ENCODE measurements around the gene PAIP2. TPM values are rescaled to one million over a fixed set of nuclear protein-coding genes. Genes with fewer than 3 reads are reported as not detected.
"Not testable (repeated sequence)": the region's sequence is repeated elsewhere in the genome, so short reads cannot be mapped to it uniquely, and the experiment has no call there.

PAIP2 gene
- total and polyA plus RNA-seq, 7 experiments from 2014 or later, result 88.8 to 417 (median 119) TPM

- Histone ChIP-seq H3K36me3 (ENCODE audit: control insufficient read depth in 2 of 3, insufficient read depth in 3 of 3, low read length in 3 of 3) (peaks cover 0 to 4% (median 0%) of the 10 kb centered on the region in 3 experiments), H3K9me3 (ENCODE audit: control insufficient read depth in 2 of 3, low read length in 3 of 3) (no peaks in the 10 kb centered on the region), H3K4me3 (ENCODE audit: low read length) (no peak overlapping the region), H3K4me1 (ENCODE audit: control insufficient read depth in 2 of 2, insufficient read depth in 2 of 2, low read length in 2 of 2) (peaks cover 74 to 86% of the 10 kb centered on the region in 2 donors), H3K27me3 (ENCODE audit: control insufficient read depth in 2 of 2, insufficient read depth in 2 of 2, low read length in 2 of 2) (no peaks in the 10 kb centered on the region), H3K27ac (ENCODE audit: low read depth, low read length) (no peak overlapping the region)
- Mint-ChIP-seq H3K27ac (peak overlapping the region in 7 of 9 donors; percentile 3 to 57 (median 31)), H3K9me3 (peaks cover 0 to 3% (median 0%) of the 10 kb centered on the region in 11 donors), H3K4me3 (peak overlapping the region; percentile 4 to 93 (median 58)), H3K4me1 (peaks cover 53 to 97% (median 85%) of the 10 kb centered on the region in 7 donors), H3K36me3 (peaks cover 0 to 14% (median 3%) of the 10 kb centered on the region in 5 donors), H3K27me3 (no peaks in the 10 kb centered on the region)
- ChIA-PET POLR2A (interaction anchor here (0.8 to 6.9 kb wide), 2 partner anchors 13 to 15 kb away, joined by 4 to 67 read pairs; partner anchors contain the start of gene MATR3), CTCF (interaction anchor here (0.6 kb wide), 1 partner anchor 94 kb away, joined by 3 read pairs; no protein-coding TSS in a partner anchor)
- DNase-seq (no peak), ATAC-seq (no peak)
- intact Hi-C loops (cut with micrococcal nuclease), result loop anchor here in 1 of 2 donors (2.0 kb wide), 1 partner anchor 14 kb away; no protein-coding TSS in a partner anchor
Observed at GRCh38 chr5:139308797-139309196, 32.9 kb upstream of the PAIP2 start.

- H3K4me3 ChIP-seq (ENCODE audit: low read length); H3K9me3 Mint-ChIP-seq; H3K27me3 ChIP-seq (ENCODE audit: control insufficient read depth in 2 of 2, insufficient read depth in 2 of 2, low read length in 2 of 2); H3K27me3 Mint-ChIP-seq; CTCF ChIA-PET; H3K27ac ChIP-seq (ENCODE audit: low read depth, low read length); H3K9me3 ChIP-seq (ENCODE audit: control insufficient read depth in 2 of 3, low read length in 3 of 3); DNase-seq; ATAC-seq; H3K36me3 ChIP-seq (ENCODE audit: control insufficient read depth in 2 of 3, insufficient read depth in 3 of 3, low read length in 3 of 3): not testable (repeated sequence)
- H3K4me1 Mint-ChIP-seq, result peaks cover 53 to 94% (median 81%) of the 10 kb centered on the region in 7 donors
- peaks cover 0 to 22% (median 7%) of the 10 kb centered on the region in 5 donors for H3K36me3 Mint-ChIP-seq
- POLR2A ChIA-PET, result interaction anchor here (1.4 to 1.9 kb wide), 3 partner anchors 13 to 31 kb away, joined by 3 to 6 read pairs (median 3); partner anchors contain the start of gene PAIP2
- H3K4me1 ChIP-seq (ENCODE audit: control insufficient read depth in 2 of 2, insufficient read depth in 2 of 2, low read length in 2 of 2), result peaks cover 67 to 74% of the 10 kb centered on the region in 2 donors
- peak overlapping the region in 4 of 9 donors; percentile 9 to 87 (median 19) for H3K27ac Mint-ChIP-seq
- intact Hi-C loops (cut with micrococcal nuclease), result loop anchor here in 1 of 2 donors (1.0 kb wide), 2 partner anchors 8 to 13 kb away; no protein-coding TSS in a partner anchor
- H3K4me3 Mint-ChIP-seq, result peak overlapping the region in 9 of 10 donors; percentile 26 to 93 (median 33)
Observed at GRCh38 chr5:139310715-139311186, 30.9 kb upstream of the PAIP2 start.

GRCh38 chr5:139312075-139312474 lies 29.6 kb upstream of the PAIP2 start:
- Histone ChIP-seq H3K4me3 (ENCODE audit: low read length) (no peak overlapping the region), H3K27ac (ENCODE audit: low read depth, low read length) (no peak overlapping the region), H3K4me1 (ENCODE audit: control insufficient read depth in 2 of 2, insufficient read depth in 2 of 2, low read length in 2 of 2) (peaks cover 57 to 62% of the 10 kb centered on the region in 2 donors), H3K36me3 (ENCODE audit: control insufficient read depth in 2 of 3, insufficient read depth in 3 of 3, low read length in 3 of 3) (peaks cover 10 to 13% (median 13%) of the 10 kb centered on the region in 3 experiments), H3K9me3 (ENCODE audit: control insufficient read depth in 2 of 3, low read length in 3 of 3) (no peaks in the 10 kb centered on the region), H3K27me3 (ENCODE audit: control insufficient read depth in 2 of 2, insufficient read depth in 2 of 2, low read length in 2 of 2) (no peaks in the 10 kb centered on the region)
- H3K4me1 Mint-ChIP-seq, result peaks cover 43 to 82% (median 70%) of the 10 kb centered on the region in 7 donors
- ChIA-PET POLR2A (interaction anchor here (1.4 to 1.9 kb wide), 2 partner anchors 8 to 29 kb away, joined by 3 to 6 read pairs; partner anchors contain the start of gene PAIP2), CTCF (interaction anchor here (0.6 kb wide), 1 partner anchor 17 kb away, joined by 3 read pairs; no protein-coding TSS in a partner anchor)
- peaks cover 0 to 27% (median 7%) of the 10 kb centered on the region in 5 donors for H3K36me3 Mint-ChIP-seq
- ATAC-seq, result no peak
- H3K9me3 Mint-ChIP-seq, result peaks cover 0 to 3% (median 0%) of the 10 kb centered on the region in 11 donors
- H3K4me3 Mint-ChIP-seq, result peak overlapping the region in 3 of 10 donors; percentile 27 to 53 (median 43)
- no peaks in the 10 kb centered on the region for H3K27me3 Mint-ChIP-seq
- peak overlapping the region in 2 of 9 donors; percentile 12 to 25 for H3K27ac Mint-ChIP-seq
- intact Hi-C loops (cut with micrococcal nuclease), result no loop called here
- no peak for DNase-seq

GRCh38 chr5:139314276-139314675 lies 27.4 kb upstream of the PAIP2 start:
- Mint-ChIP-seq H3K27me3 (no peaks in the 10 kb centered on the region), H3K9me3 (no peaks in the 10 kb centered on the region), H3K4me1 (peaks cover 23 to 60% (median 48%) of the 10 kb centered on the region in 7 donors), H3K27ac (peak overlapping the region in 2 of 9 donors; percentile 32 to 53), H3K4me3 (peak overlapping the region in 4 of 10 donors; percentile 2 to 57 (median 25)), H3K36me3 (peaks cover 0 to 18% (median 0%) of the 10 kb centered on the region in 5 donors)
- ChIA-PET POLR2A (no interaction called here), CTCF (interaction anchor here (0.5 kb wide), 1 partner anchor 46 kb away, joined by 3 read pairs; no protein-coding TSS in a partner anchor)
- intact Hi-C loops (cut with micrococcal nuclease), result loop anchor here in 1 of 2 donors (1.0 to 2.0 kb wide), 2 partner anchors 9 to 15 kb away; no protein-coding TSS in a partner anchor
- no peak overlapping the region for H3K27ac ChIP-seq (ENCODE audit: low read depth, low read length)
- no peak overlapping the region for H3K4me3 ChIP-seq (ENCODE audit: low read length)
- no peak for DNase-seq
- peaks cover 16 to 35% (median 23%) of the 10 kb centered on the region in 3 experiments for H3K36me3 ChIP-seq (ENCODE audit: control insufficient read depth in 2 of 3, insufficient read depth in 3 of 3, low read length in 3 of 3)
- peaks cover 40% of the 10 kb centered on the region in 2 donors for H3K4me1 ChIP-seq (ENCODE audit: control insufficient read depth in 2 of 2, insufficient read depth in 2 of 2, low read length in 2 of 2)
- no peak for ATAC-seq
- no peaks in the 10 kb centered on the region for H3K9me3 ChIP-seq (ENCODE audit: control insufficient read depth in 2 of 3, low read length in 3 of 3)
- H3K27me3 ChIP-seq (ENCODE audit: control insufficient read depth in 2 of 2, insufficient read depth in 2 of 2, low read length in 2 of 2), result no peaks in the 10 kb centered on the region

GRCh38 chr5:139315056-139315615 lies 26.5 kb upstream of the PAIP2 start:
- Histone ChIP-seq H3K4me1 (ENCODE audit: control insufficient read depth in 2 of 2, insufficient read depth in 2 of 2, low read length in 2 of 2) (peaks cover 32 to 33% of the 10 kb centered on the region in 2 donors), H3K36me3 (ENCODE audit: control insufficient read depth in 2 of 3, insufficient read depth in 3 of 3, low read length in 3 of 3) (peaks cover 16 to 42% (median 23%) of the 10 kb centered on the region in 3 experiments), H3K27ac (ENCODE audit: low read depth, low read length) (no peak overlapping the region), H3K27me3 (ENCODE audit: control insufficient read depth in 2 of 2, insufficient read depth in 2 of 2, low read length in 2 of 2) (no peaks in the 10 kb centered on the region), H3K9me3 (ENCODE audit: control insufficient read depth in 2 of 3, low read length in 3 of 3) (no peaks in the 10 kb centered on the region), H3K4me3 (ENCODE audit: low read length) (no peak overlapping the region)
- ChIA-PET POLR2A (interaction anchor here (0.7 to 1.0 kb wide), 2 partner anchors 11 to 790 kb away, joined by 3 read pairs; no protein-coding TSS in a partner anchor), CTCF (no interaction called here)
- H3K36me3 Mint-ChIP-seq, result peaks cover 0 to 18% (median under 1%) of the 10 kb centered on the region in 5 donors
- DNase-seq, result no peak
- no peak for ATAC-seq
- H3K4me1 Mint-ChIP-seq, result peaks cover 19 to 51% (median 40%) of the 10 kb centered on the region in 7 donors
- intact Hi-C loops (cut with micrococcal nuclease), result loop anchor here in 1 of 2 donors (2.0 kb wide), 1 partner anchor 14 kb away; no protein-coding TSS in a partner anchor
- no peaks in the 10 kb centered on the region for H3K27me3 Mint-ChIP-seq
- no peaks in the 10 kb centered on the region for H3K9me3 Mint-ChIP-seq
- H3K4me3 Mint-ChIP-seq, result peak overlapping the region in 2 of 10 donors; percentile 39 to 41
- H3K27ac Mint-ChIP-seq, result peak overlapping the region in 2 of 9 donors; percentile 34 to 59

GRCh38 chr5:139335811-139336210 lies 5.8 kb upstream of the PAIP2 start:
- Mint-ChIP-seq H3K36me3 (peaks cover 0 to 8% (median 5%) of the 10 kb centered on the region in 5 donors), H3K27ac (peak overlapping the region in 8 of 9 donors; percentile 3 to 90 (median 66)), H3K4me1 (peaks cover 1 to 21% (median 16%) of the 10 kb centered on the region in 7 donors), H3K4me3 (peak overlapping the region in 1 of 10 donors; percentile 37), H3K9me3 (peaks cover 0 to 3% (median 0%) of the 10 kb centered on the region in 11 donors), H3K27me3 (no peaks in the 10 kb centered on the region)
- ATAC-seq (peak; percentile 25), DNase-seq (peak in 1 of 9 donors; percentile 12)
- Histone ChIP-seq H3K27ac (ENCODE audit: low read depth, low read length) (no peak overlapping the region), H3K36me3 (ENCODE audit: control insufficient read depth in 2 of 3, insufficient read depth in 3 of 3, low read length in 3 of 3) (peaks cover 0 to 7% (median 0%) of the 10 kb centered on the region in 3 experiments), H3K4me1 (ENCODE audit: control insufficient read depth in 2 of 2, insufficient read depth in 2 of 2, low read length in 2 of 2) (peaks cover 0 to 3% of the 10 kb centered on the region in 2 donors), H3K27me3 (ENCODE audit: control insufficient read depth in 2 of 2, insufficient read depth in 2 of 2, low read length in 2 of 2) (no peaks in the 10 kb centered on the region), H3K4me3 (ENCODE audit: low read length) (no peak overlapping the region), H3K9me3 (ENCODE audit: control insufficient read depth in 2 of 3, low read length in 3 of 3) (no peaks in the 10 kb centered on the region)
- intact Hi-C loops (cut with micrococcal nuclease), result no loop called here
- CTCF ChIA-PET, result no interaction called here
- POLR2A ChIA-PET, result interaction anchor here (1.5 kb wide), 1 partner anchor 42 kb away, joined by 12 read pairs; the partner anchor contains the start of gene MATR3
